ENCODE data around the gene IZUMO3.
"Not testable (repeated sequence)": the region's sequence is repeated elsewhere in the genome, so short reads cannot be mapped to it uniquely, and the experiment has no call there.

Gene IZUMO3

GRCh38 chr9:24545847-24546522 lies at the start of gene IZUMO3:
TSS of gene IZUMO3 (minus strand) at chr9:24545897. CDS start at chr9:24545649, 248 bp downstream.
- no peak for DNase-seq (ENCODE audit: low spot score)

GRCh38 chr9:24594234-24594850 lies 48.6 kb upstream of the IZUMO3 start:
- DNase-seq (ENCODE audit: low spot score), result no peak

- no peak for DNase-seq (ENCODE audit: low spot score)
Measured at GRCh38 chr9:24590432-24590831, 44.7 kb upstream of the IZUMO3 start.

- DNase-seq (ENCODE audit: low spot score), result no peak
Measured at GRCh38 chr9:24587883-24588282, 42.2 kb upstream of the IZUMO3 start.

- no peak for DNase-seq (ENCODE audit: low spot score)
Measured at GRCh38 chr9:24582146-24583126, 36.7 kb upstream of the IZUMO3 start.

- not testable (repeated sequence) for DNase-seq (ENCODE audit: low spot score)
Measured at GRCh38 chr9:24580005-24580404, 34.3 kb upstream of the IZUMO3 start.

- DNase-seq (ENCODE audit: low spot score), result no peak
Measured at GRCh38 chr9:24572406-24572805, 26.7 kb upstream of the IZUMO3 start.

GRCh38 chr9:24561957-24562356 lies 16.3 kb upstream of the IZUMO3 start:
- no peak for DNase-seq (ENCODE audit: low spot score)

- DNase-seq (ENCODE audit: low spot score), result no peak
Measured at GRCh38 chr9:24553183-24553552, 7.5 kb upstream of the IZUMO3 start.

- DNase-seq (ENCODE audit: low spot score), result no peak
Measured at GRCh38 chr9:24552526-24553182, 7.0 kb upstream of the IZUMO3 start.

GRCh38 chr9:24545285-24545684 lies 412 bp downstream of the IZUMO3 start:
- DNase-seq (ENCODE audit: low spot score), result no peak

- no peak for DNase-seq (ENCODE audit: low spot score)
Measured at GRCh38 chr9:24518545-24518944, 27.2 kb downstream of the IZUMO3 start.

- DNase-seq (ENCODE audit: low spot score), result no peak
Measured at GRCh38 chr9:24516463-24516862, 29.2 kb downstream of the IZUMO3 start.

- no peak for DNase-seq (ENCODE audit: low spot score)
Measured at GRCh38 chr9:24509850-24510249, 35.8 kb downstream of the IZUMO3 start.

GRCh38 chr9:24504521-24504920 lies 41.2 kb downstream of the IZUMO3 start:
- DNase-seq (ENCODE audit: low spot score), result no peak

- DNase-seq (ENCODE audit: low spot score), result no peak
Measured at GRCh38 chr9:24502206-24502937, 43.3 kb downstream of the IZUMO3 start.

- DNase-seq (ENCODE audit: low spot score), result no peak
Measured at GRCh38 chr9:24500761-24501160, 44.9 kb downstream of the IZUMO3 start.

GRCh38 chr9:24498632-24499031 lies 47.1 kb downstream of the IZUMO3 start:
- DNase-seq (ENCODE audit: low spot score), result no peak

- DNase-seq (ENCODE audit: low spot score), result no peak
Measured at GRCh38 chr9:24497671-24498070, 48.0 kb downstream of the IZUMO3 start.
